Mesendoderm (in vitro differentiated cells): Measurements from ENCODE around the gene DHRS7C.

ENCODE experiments used
- DNase-seq: peaks from one replicate; pipeline ENCODE4 v3.0.0; 2013
- H2AK5ac ChIP-seq: 2 replicates; pipeline ENCODE4 v1.6.1; 2013; ENCODE audit warnings: low read length, inconsistent platforms
- H2BK120ac ChIP-seq: 2 replicates; pipeline ENCODE4 v1.6.1; 2013; ENCODE audit warnings: low read depth, mild to moderate bottlenecking, low read length, moderate library complexity, mixed read lengths
- H2BK15ac ChIP-seq: replicated peaks from 2 replicates; pipeline ENCODE4 v1.6.1; 2013; ENCODE audit warnings: low read depth, mild to moderate bottlenecking, moderate library complexity
- H2BK5ac ChIP-seq: 2 replicates; pipeline ENCODE4 v1.6.1; 2013; ENCODE audit warnings: low read length, inconsistent platforms
- H3K18ac ChIP-seq: 2 replicates; pipeline ENCODE4 v1.6.1; 2013; ENCODE audit warnings: mild to moderate bottlenecking, low read length, mixed read lengths
- H3K23ac ChIP-seq: one replicate; pipeline ENCODE4 v1.6.1; 2013; ENCODE audit warnings: low read length
- H3K27ac ChIP-seq: 2 replicates; pipeline ENCODE4 v1.5.1; 2013; ENCODE audit warnings: low read depth, mild to moderate bottlenecking, inconsistent platforms, low read length, moderate library complexity
- H3K27me3 ChIP-seq: 2 replicates; pipeline ENCODE4 v1.6.1; 2013; ENCODE audit warnings: low read length, control low read depth, mild to moderate bottlenecking, inconsistent platforms; ENCODE audit not compliant: insufficient read depth, poor library complexity
- H3K36me3 ChIP-seq: 2 replicates; pipeline ENCODE4 v1.6.1; 2013; ENCODE audit warnings: low read length, inconsistent platforms; ENCODE audit not compliant: control insufficient read depth, insufficient read depth
- H3K4ac ChIP-seq: one replicate; pipeline ENCODE4 v1.6.1; 2013; ENCODE audit warnings: low read depth, mild to moderate bottlenecking, low read length, moderate library complexity
- H3K4me1 ChIP-seq: 2 replicates; pipeline ENCODE4 v1.6.1; 2013; ENCODE audit warnings: low read depth, low read length, inconsistent platforms; ENCODE audit not compliant: control insufficient read depth
- H3K4me2 ChIP-seq: 2 replicates; pipeline ENCODE4 v1.6.1; 2013; ENCODE audit warnings: low read length
- H3K4me3 ChIP-seq: 2 replicates; pipeline ENCODE4 v1.5.1; 2013; ENCODE audit warnings: mild to moderate bottlenecking, low read length
- H3K56ac ChIP-seq: one replicate; pipeline ENCODE4 v1.6.1; 2013; ENCODE audit warnings: low read length
- H3K79me1 ChIP-seq: 2 replicates; pipeline ENCODE4 v1.6.1; 2013; ENCODE audit warnings: low read length, inconsistent platforms
- H3K79me2 ChIP-seq: 2 replicates; pipeline ENCODE4 v1.6.1; 2013; ENCODE audit warnings: mild to moderate bottlenecking, low read length; ENCODE audit not compliant: control insufficient read depth, insufficient read depth
- H3K9ac ChIP-seq: 2 replicates; pipeline ENCODE4 v1.6.1; 2013; ENCODE audit warnings: low read length, inconsistent platforms
- H4K5ac ChIP-seq: one replicate; pipeline ENCODE4 v1.6.1; 2013; ENCODE audit warnings: low read length
- H4K8ac ChIP-seq: one replicate; pipeline ENCODE4 v1.6.1; 2013; ENCODE audit warnings: low read depth, mild to moderate bottlenecking, control low read depth, low read length, moderate library complexity
- WGBS: extraction: QIAGEN DNeasy Blood & Tissue Kit; methylation state at CpG from one replicate; pipeline ENCODE4 v1.1.7; 2013; ENCODE audit warnings: low lambda C conversion rate, missing lambda C conversion rate; ENCODE audit not compliant: insufficient coverage; ENCODE audit errors: extremely low coverage; 5-methylcytosine and 5-hydroxymethylcytosine counted together

DHRS7C gene

GRCh38 chr17:9821921-9822320 is 30.5 kb upstream of the DHRS7C start, which contains the start of gene GSG1L2:
Gene GSG1L2 (minus strand): TSS chr17:9822079. CDS start chr17:9822071, 8 bp downstream.
- Histone ChIP-seq H2BK120ac (no peak within 1 kb of the TSS), H3K56ac (no peak within 1 kb of the TSS), H2BK15ac (no peak within 1 kb of the TSS), H3K4me1 (no peaks in the 10 kb centered on the region), H3K79me1 (no peaks in the 10 kb centered on the region), H4K5ac (no peak within 1 kb of the TSS), H2BK5ac (no peak within 1 kb of the TSS), H4K8ac (no peak within 1 kb of the TSS), H3K79me2 (no peaks in the 10 kb centered on the region), H3K27ac (no peak within 1 kb of the TSS), H3K36me3 (no peaks in the 10 kb centered on the region), H3K27me3 (no peaks in the 10 kb centered on the region), H3K18ac (no peak within 1 kb of the TSS), H3K4ac (no peak within 1 kb of the TSS), H2AK5ac (no peak within 1 kb of the TSS), H3K23ac (no peak within 1 kb of the TSS), H3K9ac (no peak within 1 kb of the TSS), H3K4me2 (no peak within 1 kb of the TSS), H3K4me3 (no peak within 1 kb of the TSS)
- no peak for DNase-seq
- no CpG with 5 or more reads among the region's 15 CpGs for WGBS

- no peak overlapping the region for H3K9ac ChIP-seq
- no peak overlapping the region for H2BK120ac ChIP-seq
- no peaks in the 10 kb centered on the region for H3K4me1 ChIP-seq
- H4K8ac ChIP-seq: no peak overlapping the region
- H3K27ac ChIP-seq: no peak overlapping the region
- no peaks in the 10 kb centered on the region for H3K79me1 ChIP-seq
- H3K4me3 ChIP-seq: no peak overlapping the region
- H3K18ac ChIP-seq: no peak overlapping the region
- no peak overlapping the region for H3K4ac ChIP-seq
- no peak overlapping the region for H3K4me2 ChIP-seq
- no peak overlapping the region for H2BK5ac ChIP-seq
- no peak for DNase-seq
- H2BK15ac ChIP-seq: no peak overlapping the region
- H2AK5ac ChIP-seq: no peak overlapping the region
- no peak overlapping the region for H3K23ac ChIP-seq
- H4K5ac ChIP-seq: no peak overlapping the region
- WGBS: no CpG with 5 or more reads among the region's 3 CpGs
- no peaks in the 10 kb centered on the region for H3K27me3 ChIP-seq
- H3K79me2 ChIP-seq: no peaks in the 10 kb centered on the region
- no peaks in the 10 kb centered on the region for H3K36me3 ChIP-seq
- no peak overlapping the region for H3K56ac ChIP-seq
Measured at GRCh38 chr17:9820448-9820847, 29.1 kb upstream of the DHRS7C start.

- Histone ChIP-seq H3K18ac (no peak overlapping the region), H2BK5ac (no peak overlapping the region), H3K79me2 (no peaks in the 10 kb centered on the region), H3K4me3 (no peak overlapping the region), H4K5ac (no peak overlapping the region), H3K36me3 (no peaks in the 10 kb centered on the region), H3K4ac (no peak overlapping the region), H3K27me3 (no peaks in the 10 kb centered on the region), H2BK120ac (no peak overlapping the region), H2BK15ac (no peak overlapping the region), H4K8ac (no peak overlapping the region), H3K56ac (no peak overlapping the region), H3K23ac (no peak overlapping the region), H3K4me2 (no peak overlapping the region), H3K9ac (no peak overlapping the region), H3K4me1 (no peaks in the 10 kb centered on the region), H2AK5ac (no peak overlapping the region), H3K79me1 (no peaks in the 10 kb centered on the region), H3K27ac (no peak overlapping the region)
- no CpG with 5 or more reads among the region's 4 CpGs for WGBS
- no peak for DNase-seq
Measured at GRCh38 chr17:9818760-9819159, 27.4 kb upstream of the DHRS7C start.

- DNase-seq: peak; percentile 80
- Histone ChIP-seq H4K5ac (no peak overlapping the region), H2BK5ac (no peak overlapping the region), H2BK120ac (no peak overlapping the region), H2AK5ac (no peak overlapping the region), H3K18ac (no peak overlapping the region), H3K79me1 (no peaks in the 10 kb centered on the region), H3K27me3 (no peaks in the 10 kb centered on the region), H3K9ac (no peak overlapping the region), H3K79me2 (no peaks in the 10 kb centered on the region), H3K4ac (no peak overlapping the region), H3K27ac (no peak overlapping the region), H3K4me2 (no peak overlapping the region), H3K23ac (no peak overlapping the region), H3K4me3 (no peak overlapping the region), H3K4me1 (no peaks in the 10 kb centered on the region), H2BK15ac (no peak overlapping the region), H3K56ac (no peak overlapping the region), H3K36me3 (no peaks in the 10 kb centered on the region), H4K8ac (no peak overlapping the region)
- no CpG with 5 or more reads among the region's 8 CpGs for WGBS
Measured at GRCh38 chr17:9817086-9817485, 25.7 kb upstream of the DHRS7C start.

- H3K4me2 ChIP-seq: no peak overlapping the region
- no CpG with 5 or more reads among the region's 10 CpGs for WGBS
- no peaks in the 10 kb centered on the region for H3K79me1 ChIP-seq
- H3K23ac ChIP-seq: no peak overlapping the region
- no peak overlapping the region for H2BK5ac ChIP-seq
- H4K5ac ChIP-seq: no peak overlapping the region
- H3K27me3 ChIP-seq: no peaks in the 10 kb centered on the region
- H3K36me3 ChIP-seq: no peaks in the 10 kb centered on the region
- H2BK120ac ChIP-seq: no peak overlapping the region
- H3K56ac ChIP-seq: no peak overlapping the region
- no peak for DNase-seq
- no peak overlapping the region for H2AK5ac ChIP-seq
- H3K18ac ChIP-seq: no peak overlapping the region
- peaks cover under 1% of the 10 kb centered on the region for H3K4me1 ChIP-seq
- no peak overlapping the region for H3K4ac ChIP-seq
- no peak overlapping the region for H3K9ac ChIP-seq
- H3K4me3 ChIP-seq: no peak overlapping the region
- no peak overlapping the region for H4K8ac ChIP-seq
- H3K27ac ChIP-seq: no peak overlapping the region
- no peak overlapping the region for H2BK15ac ChIP-seq
- H3K79me2 ChIP-seq: no peaks in the 10 kb centered on the region
Measured at GRCh38 chr17:9816472-9816871, 25.1 kb upstream of the DHRS7C start.

- no peak overlapping the region for H3K4ac ChIP-seq
- DNase-seq: no peak
- no peak overlapping the region for H2BK15ac ChIP-seq
- no peaks in the 10 kb centered on the region for H3K79me2 ChIP-seq
- no peak overlapping the region for H3K56ac ChIP-seq
- no peak overlapping the region for H2AK5ac ChIP-seq
- no peaks in the 10 kb centered on the region for H3K36me3 ChIP-seq
- H3K4me2 ChIP-seq: no peak overlapping the region
- H3K23ac ChIP-seq: no peak overlapping the region
- no CpG with 5 or more reads among the region's 14 CpGs for WGBS
- no peak overlapping the region for H3K9ac ChIP-seq
- H2BK120ac ChIP-seq: no peak overlapping the region
- H3K18ac ChIP-seq: no peak overlapping the region
- H3K4me3 ChIP-seq: no peak overlapping the region
- H4K5ac ChIP-seq: no peak overlapping the region
- no peak overlapping the region for H4K8ac ChIP-seq
- no peaks in the 10 kb centered on the region for H3K27me3 ChIP-seq
- no peak overlapping the region for H2BK5ac ChIP-seq
- H3K4me1 ChIP-seq: peaks cover 9% of the 10 kb centered on the region
- no peaks in the 10 kb centered on the region for H3K79me1 ChIP-seq
- H3K27ac ChIP-seq: no peak overlapping the region
Measured at GRCh38 chr17:9814337-9814945, 23.0 kb upstream of the DHRS7C start.
